RWPE1 (cell line): Measurements from ENCODE around the gene RASAL2.

Experiments used
- CTCF ChIA-PET: fragments of 350-600 bp; sonication (Branson Sonifier 250); formaldehyde crosslinking; extraction: SDS; loops from one replicate; lab custom pipeline; 2021; lab: Yijun Ruan, JAX
- POLR2A ChIA-PET: fragments of 400-600 bp; formaldehyde crosslinking; extraction: SDS; loops from one replicate; lab custom pipeline; 2020; ENCODE audit warnings: antibody characterized with exemption; ENCODE audit not compliant: low non-redundant PET; lab: Yijun Ruan, JAX
- DNase-seq: peaks from one replicate; pipeline ENCODE4 v3.0.0; 2012; ENCODE audit warnings: low spot score
- H3K27ac ChIP-seq: fragments of 450-650 bp; 2 replicates; pipeline ENCODE4 v1.5.1; 2017
- TF ChIP-seq, protein P1 (sequence below): fragments of 450-650 bp; conservative IDR thresholded peaks from 2 replicates; pipeline ENCODE4 v1.5.1; 2017; ENCODE audit warnings: low read depth, mild to moderate bottlenecking

RASAL2 gene

DNA sequence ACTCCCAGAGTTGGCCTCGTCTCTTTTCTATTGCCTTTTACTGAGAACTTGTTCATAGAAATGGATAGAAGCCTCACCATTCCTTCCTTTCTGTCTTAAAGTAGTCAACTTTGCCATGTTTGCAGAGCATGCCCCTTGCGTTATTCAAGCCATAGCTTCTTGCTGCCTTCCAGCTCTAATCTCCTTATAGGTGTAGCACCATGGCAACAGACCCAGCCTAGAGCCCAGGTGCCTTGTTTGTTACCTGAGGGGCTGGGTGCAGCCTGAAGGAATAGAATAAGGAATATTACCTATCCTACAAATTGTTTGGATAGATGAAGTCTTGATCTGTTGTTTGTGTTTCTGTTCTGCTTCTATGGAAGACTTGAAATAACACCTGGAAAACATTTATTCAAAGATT, 343.0 kb downstream of the RASAL2 start:
- CTCF ChIA-PET: no interaction called here

GRCh38 chr1:178438432-178438831, 344.5 kb downstream of the RASAL2 start:
- ChIA-PET CTCF (interaction anchor here (0.7 kb wide), 1 partner anchor 60 kb away, joined by 3 read pairs; no protein-coding TSS in a partner anchor), POLR2A (interaction anchor here (0.6 kb wide), 1 partner anchor 88 kb away, joined by 3 read pairs; no protein-coding TSS in a partner anchor)
- TF ChIP-seq, protein P1, sequence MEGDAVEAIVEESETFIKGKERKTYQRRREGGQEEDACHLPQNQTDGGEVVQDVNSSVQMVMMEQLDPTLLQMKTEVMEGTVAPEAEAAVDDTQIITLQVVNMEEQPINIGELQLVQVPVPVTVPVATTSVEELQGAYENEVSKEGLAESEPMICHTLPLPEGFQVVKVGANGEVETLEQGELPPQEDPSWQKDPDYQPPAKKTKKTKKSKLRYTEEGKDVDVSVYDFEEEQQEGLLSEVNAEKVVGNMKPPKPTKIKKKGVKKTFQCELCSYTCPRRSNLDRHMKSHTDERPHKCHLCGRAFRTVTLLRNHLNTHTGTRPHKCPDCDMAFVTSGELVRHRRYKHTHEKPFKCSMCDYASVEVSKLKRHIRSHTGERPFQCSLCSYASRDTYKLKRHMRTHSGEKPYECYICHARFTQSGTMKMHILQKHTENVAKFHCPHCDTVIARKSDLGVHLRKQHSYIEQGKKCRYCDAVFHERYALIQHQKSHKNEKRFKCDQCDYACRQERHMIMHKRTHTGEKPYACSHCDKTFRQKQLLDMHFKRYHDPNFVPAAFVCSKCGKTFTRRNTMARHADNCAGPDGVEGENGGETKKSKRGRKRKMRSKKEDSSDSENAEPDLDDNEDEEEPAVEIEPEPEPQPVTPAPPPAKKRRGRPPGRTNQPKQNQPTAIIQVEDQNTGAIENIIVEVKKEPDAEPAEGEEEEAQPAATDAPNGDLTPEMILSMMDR: no peak
- no peak overlapping the region for H3K27ac ChIP-seq
- no peak for DNase-seq

More for the DNA sequence above, 343.0 kb downstream of the RASAL2 start:
- POLR2A ChIA-PET: no interaction called here
- no peak overlapping the region for H3K27ac ChIP-seq
- DNase-seq: no peak
- TF ChIP-seq, protein P1: no peak

DNA sequence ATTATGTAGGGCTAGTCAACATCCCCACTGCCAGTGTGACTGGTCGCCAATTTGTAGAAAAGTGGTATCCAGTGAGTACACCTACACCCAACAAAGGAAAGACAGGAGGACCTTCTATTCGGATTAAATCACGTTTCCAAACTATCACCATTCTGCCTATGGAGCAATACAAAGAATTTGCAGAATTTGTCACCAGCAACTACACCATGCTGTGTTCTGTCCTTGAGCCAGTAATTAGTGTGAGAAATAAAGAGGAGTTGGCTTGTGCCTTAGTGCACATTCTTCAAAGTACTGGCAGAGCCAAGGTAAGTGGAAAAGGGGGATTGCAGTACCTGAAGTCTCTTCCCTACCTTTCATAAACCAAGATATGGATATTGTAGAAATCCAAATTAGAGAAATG, 349.0 kb downstream of the RASAL2 start:
- ChIA-PET CTCF (interaction anchor here (0.6 kb wide), 1 partner anchor 433 kb away, joined by 3 read pairs; no protein-coding TSS in a partner anchor), POLR2A (no interaction called here)
- H3K27ac ChIP-seq: no peak overlapping the region
- TF ChIP-seq, protein P1: no peak
- no peak for DNase-seq

DNA sequence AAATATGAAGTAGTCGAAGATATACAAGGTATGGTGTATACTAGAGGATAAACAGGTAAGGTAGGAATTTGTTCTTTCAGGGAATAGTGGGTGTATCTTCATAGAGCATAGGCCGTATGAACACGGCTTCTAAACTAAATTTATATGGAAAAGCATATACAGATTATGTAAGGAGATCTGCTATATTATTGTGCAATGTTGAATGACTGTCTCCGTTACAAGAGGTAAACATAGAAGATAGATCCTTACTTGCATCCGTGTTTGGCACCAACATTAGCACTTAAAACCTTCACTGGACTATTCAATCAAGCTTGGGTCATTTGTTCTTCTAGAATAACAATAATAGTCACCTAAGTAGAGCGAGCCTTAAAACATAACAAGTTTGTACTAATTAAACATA, 357.0 kb downstream of the RASAL2 start:
- CTCF ChIA-PET: no interaction called here
- no peak for DNase-seq
- TF ChIP-seq, protein P1: no peak
- POLR2A ChIA-PET: no interaction called here
- no peak overlapping the region for H3K27ac ChIP-seq

- H3K27ac ChIP-seq: no peak overlapping the region
- ChIA-PET POLR2A (no interaction called here), CTCF (no interaction called here)
- TF ChIP-seq, protein P1: no peak
- DNase-seq: no peak
Measured at GRCh38 chr1:178451529-178451928, 357.6 kb downstream of the RASAL2 start.

- H3K27ac ChIP-seq: no peak overlapping the region
- POLR2A ChIA-PET: no interaction called here
- CTCF ChIA-PET: no interaction called here
- TF ChIP-seq, protein P1: no peak
- DNase-seq: no peak
Measured at GRCh38 chr1:178452013-178452412, 358.1 kb downstream of the RASAL2 start.
